ENCODE results near the gene ITIH4. TPM values are rescaled to one million over a fixed set of nuclear protein-coding genes. Genes with fewer than 3 reads are reported as not detected.

The ITIH4 gene
- total and polyA plus RNA-seq, 2 of the 13 experiments (the other 11 are each of a cell fraction or from before 2014, with no cell fraction given): 2.7 to 5.3 TPM

GRCh38 chr3:52856666-52857065 is 26.2 kb upstream of the ITIH4 start:
- 96% methylated on average over 5 of the region's 5 CpGs for WGBS (ENCODE audit: low lambda C conversion rate)
- BruUV-seq (replicated peaks): no TSS peak
- no peaks in the 10 kb centered on the region for H3K9me3 ChIP-seq (ENCODE audit: low read length)
- DNase-seq (ENCODE audit: low spot score): no peak
- ATAC-seq: no peak
- no peaks in the 10 kb centered on the region for H4K20me1 ChIP-seq (ENCODE audit: insufficient read depth, low read length)
- H3K27ac ChIP-seq (ENCODE audit: extremely low read length, insufficient read depth, low read length): no peak overlapping the region
- no peaks in the 10 kb centered on the region for H3K27me3 ChIP-seq (ENCODE audit: control insufficient read depth in 1 of 2, insufficient read depth in 2 of 2, low read length in 2 of 2)
- ChIA-PET POLR2A (no interaction called here), CTCF (ENCODE audit: low intra/inter-chr PET ratio, low total read pairs) (no interaction called here)
- H3K4me1 ChIP-seq (ENCODE audit: insufficient read depth, low read length): no peaks in the 10 kb centered on the region
- intact Hi-C loops (cut with micrococcal nuclease; ENCODE audit: unreplicated experiment): no loop called here
- peaks cover 1 to 4% of the 10 kb centered on the region in 2 experiments; a peak in 2 of 5 replicates for H3K36me3 ChIP-seq (replicated peaks in 1 of 2; ENCODE audit: control insufficient read depth in 1 of 2, insufficient read depth in 2 of 2, low read length in 2 of 2)
- no peaks in the 10 kb centered on the region for H3K79me2 ChIP-seq (ENCODE audit: insufficient read depth, low read length)
- H3K9ac ChIP-seq (ENCODE audit: insufficient read depth, low read depth, low read length): no peak overlapping the region
- FAIRE-seq: no peak
- in situ Hi-C loops (cut with HindIII; ENCODE audit: extremely low pct_ligation_motif_present, low pct_unique_long_range_greater_than_20kb): loop anchor here (10.0 kb wide), 1 partner anchor 78 kb away; no protein-coding TSS in a partner anchor
- no peak for TF ChIP-seq RXRA (CRISPR knock-in tag; IDR thresholded peaks at IDR 0.05)
- no peak overlapping the region for H3K4me2 ChIP-seq (ENCODE audit: low read depth, low read length)
- H2AFZ ChIP-seq (ENCODE audit: low read length): no peak overlapping the region
- H3K4me3 ChIP-seq (replicated peaks in 1 of 3; ENCODE audit: insufficient read depth in 1 of 3, low read depth in 2 of 3, low read length in 3 of 3): no peak overlapping the region

GRCh38 chr3:52854013-52854412 is 23.5 kb upstream of the ITIH4 start:
- no peak overlapping the region for H2AFZ ChIP-seq (ENCODE audit: low read length)
- no peak overlapping the region for H3K9ac ChIP-seq (ENCODE audit: insufficient read depth, low read depth, low read length)
- no peaks in the 10 kb centered on the region for H3K9me3 ChIP-seq (ENCODE audit: low read length)
- no peak overlapping the region for H3K4me2 ChIP-seq (ENCODE audit: low read depth, low read length)
- CTCF ChIA-PET (ENCODE audit: low intra/inter-chr PET ratio, low total read pairs): interaction anchor here (1.1 kb wide), 1 partner anchor 81 kb away, joined by 6 read pairs; no protein-coding TSS in a partner anchor
- no peak overlapping the region for H3K27ac ChIP-seq (ENCODE audit: extremely low read length, insufficient read depth, low read length)
- POLR2A ChIA-PET: no interaction called here
- intact Hi-C loops (cut with micrococcal nuclease; ENCODE audit: unreplicated experiment): loop anchor here (5.0 kb wide), 2 partner anchors 38 to 133 kb away; no protein-coding TSS in a partner anchor
- FAIRE-seq (no peak), DNase-seq (ENCODE audit: low spot score) (no peak), ATAC-seq (no peak)
- peak in 1 of 2 experiments; percentile 87; a peak in 3 of 4 replicates for TF ChIP-seq REST (IDR thresholded peaks at IDR 0.05; ENCODE audit: borderline replicate concordance in 1 of 2, low read depth in 1 of 2, low read length in 2 of 2)
- no peak for TF ChIP-seq HIC2 (CRISPR knock-in tag; IDR thresholded peaks at IDR 0.05; ENCODE audit: low read depth)
- TF ChIP-seq MLXIP (CRISPR knock-in tag; IDR thresholded peaks at IDR 0.05; ENCODE audit: borderline replicate concordance): no peak
- TF ChIP-seq ZNF10 (CRISPR knock-in tag; IDR thresholded peaks at IDR 0.05; ENCODE audit: borderline replicate concordance, low read depth): no peak
- TF ChIP-seq ZSCAN30 (CRISPR knock-in tag; IDR thresholded peaks at IDR 0.05): no peak
- peaks cover 1 to 6% of the 10 kb centered on the region in 2 experiments; a peak in 3 of 5 replicates for H3K36me3 ChIP-seq (replicated peaks in 1 of 2; ENCODE audit: control insufficient read depth in 1 of 2, insufficient read depth in 2 of 2, low read length in 2 of 2)
- in situ Hi-C loops (cut with HindIII; ENCODE audit: extremely low pct_ligation_motif_present, low pct_unique_long_range_greater_than_20kb): loop anchor here (5.0 to 10.0 kb wide), 2 partner anchors 81 to 223 kb away; no protein-coding TSS in a partner anchor
- H3K4me1 ChIP-seq (ENCODE audit: insufficient read depth, low read length): no peaks in the 10 kb centered on the region
- no peak overlapping the region for H3K4me3 ChIP-seq (replicated peaks in 1 of 3; ENCODE audit: insufficient read depth in 1 of 3, low read depth in 2 of 3, low read length in 3 of 3)
- no peaks in the 10 kb centered on the region for H3K79me2 ChIP-seq (ENCODE audit: insufficient read depth, low read length)
- no TSS peak for BruUV-seq (replicated peaks)
- 100% methylated on average over 2 of the region's 2 CpGs for WGBS (ENCODE audit: low lambda C conversion rate)
- H3K27me3 ChIP-seq (ENCODE audit: control insufficient read depth in 1 of 2, insufficient read depth in 2 of 2, low read length in 2 of 2): no peaks in the 10 kb centered on the region
- no peaks in the 10 kb centered on the region for H4K20me1 ChIP-seq (ENCODE audit: insufficient read depth, low read length)

Measured in HepG2 (cell line).